Measurements from ENCODE around the gene BMP7.

GRCh38 chr20:57274846-57275245, 8.4 kb upstream of the BMP7 start:
- TF ChIP-seq YY1 (IDR thresholded peaks at IDR 0.05; ENCODE audit: low read depth, low read length) (no peak), SP2 (IDR thresholded peaks at IDR 0.05; ENCODE audit: low read length) (no peak), POLR2AphosphoS5 (IDR thresholded peaks at IDR 0.05; ENCODE audit: low read depth, low read length) (no peak), RAD21 (IDR thresholded peaks at IDR 0.05 in 1 of 2, conservative IDR thresholded peaks at IDR 0.05 in 1 of 2; ENCODE audit: low read depth in 2 of 2, low read length in 2 of 2) (no peak), CBX8 (IDR thresholded peaks at IDR 0.05; ENCODE audit: borderline replicate concordance, low read depth, low read length) (no peak), RFX5 (IDR thresholded peaks at IDR 0.05; ENCODE audit: borderline replicate concordance, low read depth, low read length) (no peak), ZNF274 (IDR thresholded peaks at IDR 0.05; ENCODE audit: borderline replicate concordance, extremely low read depth, low read length) (no peak), NRF1 (IDR thresholded peaks at IDR 0.05; ENCODE audit: low read depth, low read length) (no peak), KDM1A (IDR thresholded peaks at IDR 0.05; ENCODE audit: borderline replicate concordance, low read length) (no peak), SP4 (IDR thresholded peaks at IDR 0.05; ENCODE audit: low read length) (no peak), POLR2A (IDR thresholded peaks at IDR 0.05; ENCODE audit: control extremely low read depth in 1 of 2, low read depth in 2 of 2, low read length in 2 of 2) (no peak)
- TF ChIP-seq, protein P1, sequence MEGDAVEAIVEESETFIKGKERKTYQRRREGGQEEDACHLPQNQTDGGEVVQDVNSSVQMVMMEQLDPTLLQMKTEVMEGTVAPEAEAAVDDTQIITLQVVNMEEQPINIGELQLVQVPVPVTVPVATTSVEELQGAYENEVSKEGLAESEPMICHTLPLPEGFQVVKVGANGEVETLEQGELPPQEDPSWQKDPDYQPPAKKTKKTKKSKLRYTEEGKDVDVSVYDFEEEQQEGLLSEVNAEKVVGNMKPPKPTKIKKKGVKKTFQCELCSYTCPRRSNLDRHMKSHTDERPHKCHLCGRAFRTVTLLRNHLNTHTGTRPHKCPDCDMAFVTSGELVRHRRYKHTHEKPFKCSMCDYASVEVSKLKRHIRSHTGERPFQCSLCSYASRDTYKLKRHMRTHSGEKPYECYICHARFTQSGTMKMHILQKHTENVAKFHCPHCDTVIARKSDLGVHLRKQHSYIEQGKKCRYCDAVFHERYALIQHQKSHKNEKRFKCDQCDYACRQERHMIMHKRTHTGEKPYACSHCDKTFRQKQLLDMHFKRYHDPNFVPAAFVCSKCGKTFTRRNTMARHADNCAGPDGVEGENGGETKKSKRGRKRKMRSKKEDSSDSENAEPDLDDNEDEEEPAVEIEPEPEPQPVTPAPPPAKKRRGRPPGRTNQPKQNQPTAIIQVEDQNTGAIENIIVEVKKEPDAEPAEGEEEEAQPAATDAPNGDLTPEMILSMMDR (IDR thresholded peaks at IDR 0.05; ENCODE audit: control extremely low read depth in 1 of 3, insufficient read depth in 1 of 3, low read depth in 1 of 3, low read length in 3 of 3), result no peak

Measured in H1 (cell line).